Urothelium cell line (cell line): ENCODE data around the gene FAM13A.
"Not testable (repeated sequence)": the region's sequence is repeated elsewhere in the genome, so short reads cannot be mapped to it uniquely, and the experiment has no call there.

Source experiments
- DNase-seq: peaks from one replicate; pipeline ENCODE4 v3.0.0; 2011; ENCODE audit warnings: low spot score, mixed read lengths
- FAIRE-seq: peaks from 2 replicates; lab custom pipeline; 2011; peaks lifted over from hg19 to GRCh38; lab: Jason Lieb, UNC

Gene FAM13A

GRCh38 chr4:88858752-88859151 is 198.2 kb downstream of the FAM13A start:
- FAIRE-seq, result no peak
- no peak for DNase-seq

DNA sequence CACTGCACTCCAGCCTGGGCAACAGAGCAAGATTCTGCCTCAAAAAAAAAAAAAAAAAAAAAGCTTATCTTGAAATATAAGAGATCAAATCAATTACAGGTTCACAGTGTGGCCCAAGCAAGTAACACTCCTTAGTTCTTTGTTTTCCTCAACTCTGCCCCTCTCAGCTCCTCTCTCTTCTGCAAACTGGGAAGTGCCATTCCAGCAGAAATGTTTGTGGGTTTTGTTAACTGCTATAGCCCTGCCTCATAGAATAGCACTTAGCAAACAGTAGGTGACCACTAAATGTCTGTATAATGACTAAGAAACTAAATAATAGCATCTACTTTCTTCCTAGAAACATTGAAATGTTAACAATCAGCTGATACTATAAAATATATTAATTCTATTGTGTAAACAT is 199.4 kb downstream of the FAM13A start:
- FAIRE-seq, result no peak

DNA sequence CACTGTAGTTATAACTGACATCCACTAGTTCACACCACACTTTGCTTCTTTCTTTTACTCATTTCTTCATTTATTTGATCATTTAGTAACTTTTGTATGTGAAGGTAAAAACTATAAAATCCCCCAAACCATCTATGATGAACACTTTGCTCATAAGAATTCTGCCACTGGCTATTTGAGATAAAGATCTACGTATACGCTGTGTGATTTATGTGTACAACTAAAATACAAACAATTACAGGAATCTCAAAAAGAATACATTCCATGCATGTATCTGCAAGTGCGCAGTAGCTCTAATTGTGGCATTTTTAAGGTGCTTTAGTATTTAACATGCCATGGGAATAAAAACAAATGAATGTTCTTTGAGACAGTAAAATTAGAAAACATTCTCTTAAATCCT is 202.5 kb downstream of the FAM13A start:
- no peak for DNase-seq
- no peak for FAIRE-seq

More for the DNA sequence above, 199.4 kb downstream of the FAM13A start:
- DNase-seq, result peak; percentile 10

DNA sequence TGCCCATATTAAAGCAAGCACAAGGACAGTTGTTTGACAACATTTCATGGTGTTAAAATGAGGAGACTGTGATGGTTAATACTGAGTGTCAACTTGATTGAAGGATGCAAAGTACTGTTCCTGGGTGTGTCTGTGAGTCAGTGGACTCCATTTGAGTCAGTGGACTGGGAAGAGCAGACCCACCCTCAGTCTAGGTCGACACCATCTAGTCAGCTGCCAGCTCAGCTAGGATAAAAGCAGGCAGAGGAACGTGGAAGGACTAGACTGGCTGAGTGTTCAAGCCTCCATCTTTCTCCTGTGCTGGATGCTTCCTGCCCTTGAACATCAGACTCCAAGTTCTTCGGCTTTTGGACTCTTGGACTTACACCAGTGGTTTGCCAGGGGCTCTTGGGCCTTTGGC is 203.4 kb downstream of the FAM13A start:
- not testable (repeated sequence) for DNase-seq, FAIRE-seq

DNA sequence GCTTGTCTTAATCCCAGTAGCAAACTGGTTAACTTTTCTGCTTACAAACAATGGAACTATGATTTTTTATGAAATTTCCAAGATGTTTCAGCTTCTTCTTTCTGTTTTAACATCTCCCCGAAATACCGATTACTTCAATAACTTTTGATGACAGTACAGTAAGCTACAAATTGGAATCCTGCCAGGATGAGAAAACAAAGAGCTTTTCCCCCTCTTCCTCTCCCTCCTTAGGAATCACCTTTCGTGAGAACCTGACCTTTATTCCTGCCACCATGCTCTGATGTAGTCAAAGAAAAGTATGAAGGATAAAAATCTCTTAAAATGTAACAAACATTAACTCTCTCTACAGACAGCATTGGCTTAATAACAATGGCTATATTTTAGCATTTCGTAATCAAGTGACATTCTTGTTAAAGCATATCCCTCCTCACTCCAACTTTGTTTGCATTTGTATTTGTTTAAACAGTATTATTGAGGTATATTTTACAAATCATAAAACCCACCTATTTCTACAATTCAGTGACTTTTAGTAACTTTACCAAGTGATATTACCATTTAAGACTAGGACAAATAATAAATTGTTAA is 210.7 kb downstream of the FAM13A start:
- no peak for DNase-seq
- FAIRE-seq, result no peak

- no peak for FAIRE-seq
- DNase-seq, result no peak
Measured at GRCh38 chr4:88843067-88843685, 213.8 kb downstream of the FAM13A start.

DNA sequence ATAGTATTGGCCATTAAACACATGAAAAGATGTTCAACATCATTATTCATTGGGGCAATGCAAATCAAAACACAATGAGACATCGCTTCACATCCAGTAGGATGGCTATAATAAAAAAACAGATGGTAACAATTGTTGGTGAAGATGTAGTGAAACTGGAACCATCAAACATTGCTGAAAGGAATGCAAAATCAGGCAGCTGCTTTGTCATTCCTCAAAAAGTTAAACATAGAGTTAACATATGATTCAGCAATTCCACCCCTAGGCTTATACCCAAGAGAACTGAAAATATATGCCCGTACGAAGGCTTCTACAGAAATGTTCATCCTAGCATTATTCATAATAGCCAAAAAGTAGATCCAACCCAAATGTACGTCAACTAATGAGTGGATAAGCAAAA is 215.3 kb downstream of the FAM13A start:
- DNase-seq (no peak), FAIRE-seq (no peak)

DNA sequence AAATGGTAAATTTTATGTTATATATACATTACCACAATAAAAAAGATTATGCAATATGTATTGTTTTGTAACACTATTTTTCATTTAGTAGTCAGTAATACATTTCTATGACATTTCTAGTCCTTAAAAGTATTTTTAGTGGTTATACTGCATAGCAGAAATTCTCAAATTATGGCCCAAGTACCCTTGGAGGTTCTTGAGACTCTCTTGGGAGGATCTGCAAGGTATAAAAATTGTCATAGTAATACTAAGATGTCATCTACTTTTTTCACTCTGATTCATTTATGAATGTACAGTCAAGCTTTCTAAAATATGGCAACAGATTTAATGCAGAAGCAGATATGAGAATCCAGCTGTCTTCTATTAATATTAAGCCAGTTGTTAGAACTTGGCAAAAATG is 220.8 kb downstream of the FAM13A start:
- FAIRE-seq (no peak), DNase-seq (no peak)

GRCh38 chr4:88831031-88831430 is 226.0 kb downstream of the FAM13A start:
- DNase-seq (no peak), FAIRE-seq (no peak)

GRCh38 chr4:88830598-88830997 is 226.4 kb downstream of the FAM13A start:
- no peak for FAIRE-seq

DNA sequence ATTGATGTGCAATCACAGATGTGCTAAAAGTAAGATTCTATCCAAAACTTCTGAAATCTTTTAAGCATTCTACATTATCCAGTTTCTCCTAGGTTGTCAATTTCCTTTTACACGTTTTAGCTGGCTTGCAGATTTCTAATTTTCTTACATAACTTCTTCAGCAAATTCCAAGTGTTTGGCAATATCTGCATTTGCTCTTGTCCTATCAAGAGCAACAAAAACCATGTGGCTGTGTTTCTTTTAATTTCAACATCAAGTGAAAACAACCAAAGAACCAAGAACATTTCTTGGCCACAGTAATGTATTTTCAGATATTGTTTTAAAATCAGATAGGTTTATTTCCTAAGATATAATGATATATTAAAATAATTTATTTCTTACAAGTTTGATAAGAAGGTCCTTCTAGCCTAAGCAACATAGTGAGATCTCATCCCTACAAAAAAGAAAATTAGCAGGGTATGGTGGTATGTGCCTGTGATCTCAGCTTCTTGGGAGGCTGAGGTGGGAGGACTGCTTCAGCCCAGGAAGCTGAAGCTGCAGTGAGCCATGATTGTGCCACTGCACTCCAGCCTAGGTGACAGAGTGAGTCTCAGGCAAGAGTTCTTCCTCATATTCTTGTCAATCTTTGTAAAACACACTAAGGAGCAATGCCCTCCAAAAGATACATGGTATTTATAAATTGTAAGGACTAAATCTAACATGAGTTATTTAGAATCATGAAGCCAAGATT is 228.0 kb downstream of the FAM13A start:
- DNase-seq, result no peak
- no peak for FAIRE-seq

More at GRCh38 chr4:88830598-88830997, 226.4 kb downstream of the FAM13A start:
- no peak for DNase-seq

DNA sequence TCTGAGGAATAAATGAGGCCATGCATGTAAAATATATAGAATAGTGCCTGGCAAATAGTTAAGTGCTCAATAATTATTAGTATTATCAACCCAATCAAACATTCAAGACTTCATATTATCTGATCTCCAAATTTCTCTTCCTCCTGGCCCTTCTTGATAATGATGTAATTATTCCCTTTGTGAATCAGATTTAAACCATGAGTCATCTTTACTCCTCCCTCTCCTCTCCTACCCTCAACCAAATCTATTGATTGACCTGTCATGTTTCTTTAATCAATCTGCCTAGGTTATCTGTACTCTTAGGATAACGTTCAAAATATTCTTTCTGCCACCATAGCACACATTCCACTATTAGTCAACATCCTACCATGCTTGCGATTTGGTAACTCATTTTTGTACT is 229.5 kb downstream of the FAM13A start:
- no peak for DNase-seq
- no peak for FAIRE-seq

GRCh38 chr4:88826771-88827170 is 230.2 kb downstream of the FAM13A start:
- FAIRE-seq, result no peak

GRCh38 chr4:88825931-88826330 is 231.1 kb downstream of the FAM13A start:
- DNase-seq (no peak), FAIRE-seq (no peak)

More at GRCh38 chr4:88826771-88827170, 230.2 kb downstream of the FAM13A start:
- no peak for DNase-seq

- peak; percentile 91 for FAIRE-seq
- DNase-seq, result peak; percentile 85
Measured at GRCh38 chr4:88823058-88823919, 233.7 kb downstream of the FAM13A start.

- DNase-seq (no peak), FAIRE-seq (no peak)
Measured at GRCh38 chr4:88822034-88822789, 234.8 kb downstream of the FAM13A start.

GRCh38 chr4:88821522-88821921 is 235.5 kb downstream of the FAM13A start:
- no peak for FAIRE-seq
- no peak for DNase-seq

GRCh38 chr4:88820698-88821415 is 236.1 kb downstream of the FAM13A start:
- no peak for DNase-seq
- FAIRE-seq, result no peak

GRCh38 chr4:88819818-88820697 is 236.9 kb downstream of the FAM13A start:
- DNase-seq (no peak), FAIRE-seq (no peak)
